HCT116 (cell line): ENCODE data around the gene MUC20.
"Not testable (repeated sequence)": the region's sequence is repeated elsewhere in the genome, so short reads cannot be mapped to it uniquely, and the experiment has no call there.

Experiments
- CTCF ChIP-seq, 3 experiments: fragments of 200-600 bp in 1 of 3; sonication (generic) in 1 of 3; IDR thresholded peaks in 2 of 3; conservative IDR thresholded peaks in 1 of 3; 2 replicates each; pipeline ENCODE4 v1.5.1; 2012 to 2017; ENCODE audit warnings: low read depth in 2 of 3, low read length in 2 of 3, antibody characterized with exemption in 1 of 3, borderline replicate concordance in 1 of 3, control low read depth in 1 of 3, mild to moderate bottlenecking in 1 of 3, mixed read lengths in 1 of 3, mixed run types in 1 of 3, moderate library complexity in 1 of 3; ENCODE audit not compliant: insufficient read depth in 1 of 3
- POLR2A ChIP-seq: IDR thresholded peaks from 2 replicates; pipeline ENCODE4 v1.7.0; 2011; ENCODE audit warnings: borderline replicate concordance; ENCODE audit not compliant: insufficient read depth, insufficient read length; ENCODE audit errors: extremely low read depth
- POLR2AphosphoS5 ChIP-seq: IDR thresholded peaks from 2 replicates; pipeline ENCODE4 v1.6.1; 2011; ENCODE audit warnings: mild to moderate bottlenecking, low read depth, low read length, moderate library complexity

- not testable (repeated sequence) for TF ChIP-seq POLR2A; CTCF (IDR thresholded peaks at IDR 0.05 in 2 of 3, conservative IDR thresholded peaks at IDR 0.05 in 1 of 3; ENCODE audit: borderline replicate concordance in 1 of 3, insufficient read depth in 1 of 3, low read depth in 2 of 3, low read length in 2 of 3); POLR2AphosphoS5
Measured at GRCh38 chr3:195713150-195713549, 7.6 kb upstream of the MUC20 start.
